ENCODE data around the gene ISX. TPM values are rescaled to one million over a fixed set of nuclear protein-coding genes. Genes with fewer than 3 reads are reported as not detected.
A peak's percentile ranks its signal among the peaks of the same experiment; 100 is the strongest.

Gene ISX
- total RNA-seq, 2 experiments from 2014 or later: not detected

GRCh38 chr22:35098921-35099320 lies 33.0 kb downstream of the ISX start:
- BruUV-seq (replicated peaks): no TSS peak
- H3K4me1 ChIP-seq (ENCODE audit: insufficient read depth, low read length, poor library complexity, severe bottlenecking): no peaks in the 10 kb centered on the region
- H3K4me3 ChIP-seq (ENCODE audit: low read depth, low read length, poor library complexity, severe bottlenecking): no peak overlapping the region
- TF ChIP-seq EZH2phosphoT487 (IDR thresholded peaks at IDR 0.05; ENCODE audit: borderline replicate concordance, low read depth, low read length): no peak
- no peak for TF ChIP-seq CTCF (conservative IDR thresholded peaks at IDR 0.05; ENCODE audit: low read length)
- intact Hi-C loops (cut with micrococcal nuclease; ENCODE audit: unreplicated experiment): no loop called here
- ChIA-PET POLR2A (no interaction called here), CTCF (ENCODE audit: unreplicated experiment) (no interaction called here)
- H3K4me2 ChIP-seq (ENCODE audit: low read length): no peak overlapping the region
- no peaks in the 10 kb centered on the region for H3K36me3 ChIP-seq (ENCODE audit: insufficient read depth, low read length)
- H3K9me2 ChIP-seq (ENCODE audit: insufficient read depth, low read length): no peaks in the 10 kb centered on the region
- no peaks in the 10 kb centered on the region for H3K9me3 ChIP-seq (ENCODE audit: low read length)
- H2AFZ ChIP-seq (ENCODE audit: low read length): no peak overlapping the region
- H3K79me2 ChIP-seq (ENCODE audit: insufficient read depth, low read depth, low read length): no peaks in the 10 kb centered on the region
- no peak overlapping the region for H3K27ac ChIP-seq (ENCODE audit: low read depth, low read length, poor library complexity, severe bottlenecking)
- no peak for DNase-seq (ENCODE audit: low spot score)
- H4K20me1 ChIP-seq (ENCODE audit: insufficient read depth, low read length): no peaks in the 10 kb centered on the region

GRCh38 chr22:35099883-35100282 lies 33.9 kb downstream of the ISX start:
- H3K4me3 ChIP-seq (ENCODE audit: low read depth, low read length, poor library complexity, severe bottlenecking): no peak overlapping the region
- CTCF ChIA-PET (ENCODE audit: unreplicated experiment): no interaction called here
- intact Hi-C loops (cut with micrococcal nuclease; ENCODE audit: unreplicated experiment): no loop called here
- no peaks in the 10 kb centered on the region for H3K79me2 ChIP-seq (ENCODE audit: insufficient read depth, low read depth, low read length)
- POLR2A ChIA-PET: no interaction called here
- H3K9me2 ChIP-seq (ENCODE audit: insufficient read depth, low read length): no peaks in the 10 kb centered on the region
- no peaks in the 10 kb centered on the region for H3K36me3 ChIP-seq (ENCODE audit: insufficient read depth, low read length)
- no peak overlapping the region for H3K4me2 ChIP-seq (ENCODE audit: low read length)
- no peak overlapping the region for H2AFZ ChIP-seq (ENCODE audit: low read length)
- no peak overlapping the region for H3K27ac ChIP-seq (ENCODE audit: low read depth, low read length, poor library complexity, severe bottlenecking)
- H4K20me1 ChIP-seq (ENCODE audit: insufficient read depth, low read length): no peaks in the 10 kb centered on the region
- no peaks in the 10 kb centered on the region for H3K9me3 ChIP-seq (ENCODE audit: low read length)
- no peaks in the 10 kb centered on the region for H3K4me1 ChIP-seq (ENCODE audit: insufficient read depth, low read length, poor library complexity, severe bottlenecking)
- no peak for DNase-seq (ENCODE audit: low spot score)
- TF ChIP-seq EZH2phosphoT487 (IDR thresholded peaks at IDR 0.05; ENCODE audit: borderline replicate concordance, low read depth, low read length) (no peak), CTCF (conservative IDR thresholded peaks at IDR 0.05; ENCODE audit: low read length) (no peak)
- BruUV-seq (replicated peaks): no TSS peak

GRCh38 chr22:35102663-35103062 lies 36.7 kb downstream of the ISX start:
- BruUV-seq (replicated peaks): no TSS peak
- Histone ChIP-seq H3K4me2 (ENCODE audit: low read length) (no peak overlapping the region), H3K9me3 (ENCODE audit: low read length) (no peaks in the 10 kb centered on the region), H2AFZ (ENCODE audit: low read length) (no peak overlapping the region), H3K9me2 (ENCODE audit: insufficient read depth, low read length) (no peaks in the 10 kb centered on the region), H3K4me3 (ENCODE audit: low read depth, low read length, poor library complexity, severe bottlenecking) (no peak overlapping the region), H3K27ac (ENCODE audit: low read depth, low read length, poor library complexity, severe bottlenecking) (no peak overlapping the region), H3K79me2 (ENCODE audit: insufficient read depth, low read depth, low read length) (no peaks in the 10 kb centered on the region), H4K20me1 (ENCODE audit: insufficient read depth, low read length) (no peaks in the 10 kb centered on the region), H3K36me3 (ENCODE audit: insufficient read depth, low read length) (no peaks in the 10 kb centered on the region), H3K4me1 (ENCODE audit: insufficient read depth, low read length, poor library complexity, severe bottlenecking) (no peaks in the 10 kb centered on the region)
- POLR2A ChIA-PET: interaction anchor here (0.6 to 1.2 kb wide), 3 partner anchors 11 to 1168 kb away, joined by 3 to 5 read pairs (median 3); no protein-coding TSS in a partner anchor
- CTCF ChIA-PET (ENCODE audit: unreplicated experiment): no interaction called here
- peak; percentile 12 for DNase-seq (ENCODE audit: low spot score)
- TF ChIP-seq CTCF (conservative IDR thresholded peaks at IDR 0.05; ENCODE audit: low read length) (no peak), EZH2phosphoT487 (IDR thresholded peaks at IDR 0.05; ENCODE audit: borderline replicate concordance, low read depth, low read length) (no peak)
- intact Hi-C loops (cut with micrococcal nuclease; ENCODE audit: unreplicated experiment): no loop called here

Data from OCI-LY7 (cell line).